Activated CD4-positive, CD25-positive, alpha-beta regulatory T cell treated with anti-CD3 and anti-CD28 coated beads, Interleukin-2, amount 50 U/mL, for 16 hours (primary cell): ENCODE results near the gene AP3S1.
A peak's percentile ranks its signal among the peaks of the same experiment; 100 is the strongest.
"Not testable (repeated sequence)": the region's sequence is repeated elsewhere in the genome, so short reads cannot be mapped to it uniquely, and the experiment has no call there.

Source experiments
- DNase-seq: peaks from one replicate; pipeline ENCODE4 v3.0.0-alpha.2; 2020; ENCODE audit warnings: low read depth, low spot score

The AP3S1 gene

GRCh38 chr5:115841382-115842088 is at the start of gene AP3S1, which contains the start of gene ATG12:
Gene AP3S1 (plus strand): TSS chr5:115841935. CDS start chr5:115842038, 103 bp downstream.
Gene ATG12 (minus strand): TSS chr5:115841565. CDS start chr5:115841552, 13 bp downstream.
- peak; percentile 82 for DNase-seq

- DNase-seq: no peak
Measured at GRCh38 chr5:115795700-115796099, 46.0 kb upstream of the AP3S1 start.

- DNase-seq: no peak
Measured at GRCh38 chr5:115796656-115797055, 45.1 kb upstream of the AP3S1 start.

- DNase-seq: no peak
Measured at GRCh38 chr5:115798252-115798651, 43.5 kb upstream of the AP3S1 start.

- no peak for DNase-seq
Measured at GRCh38 chr5:115800108-115800507, 41.6 kb upstream of the AP3S1 start.

- no peak for DNase-seq
Measured at GRCh38 chr5:115801152-115801551, 40.6 kb upstream of the AP3S1 start.

GRCh38 chr5:115801984-115802383 is 39.8 kb upstream of the AP3S1 start:
- no peak for DNase-seq

- no peak for DNase-seq
Measured at GRCh38 chr5:115806986-115807653, 34.6 kb upstream of the AP3S1 start.

- no peak for DNase-seq
Measured at GRCh38 chr5:115807654-115808052, 34.1 kb upstream of the AP3S1 start.

GRCh38 chr5:115808066-115808465 is 33.7 kb upstream of the AP3S1 start:
- DNase-seq: not testable (repeated sequence)

GRCh38 chr5:115809946-115810345 is 31.8 kb upstream of the AP3S1 start:
- no peak for DNase-seq

- DNase-seq: no peak
Measured at GRCh38 chr5:115810761-115811160, 31.0 kb upstream of the AP3S1 start.

- DNase-seq: no peak
Measured at GRCh38 chr5:115811406-115811805, 30.3 kb upstream of the AP3S1 start.

GRCh38 chr5:115812372-115812771 is 29.4 kb upstream of the AP3S1 start:
- no peak for DNase-seq

GRCh38 chr5:115813719-115814118 is 28.0 kb upstream of the AP3S1 start:
- no peak for DNase-seq

- no peak for DNase-seq
Measured at GRCh38 chr5:115815006-115815692, 26.6 kb upstream of the AP3S1 start.

GRCh38 chr5:115815693-115816225 is 26.0 kb upstream of the AP3S1 start:
- DNase-seq: no peak

GRCh38 chr5:115816226-115817081 is 25.3 kb upstream of the AP3S1 start, which contains the start of gene CDO1:
Gene CDO1 (minus strand): TSS chr5:115816659. CDS start chr5:115816397, 262 bp downstream.
- DNase-seq: no peak

GRCh38 chr5:115817386-115817785 is 24.3 kb upstream of the AP3S1 start:
- DNase-seq: no peak

GRCh38 chr5:115818821-115819220 is 22.9 kb upstream of the AP3S1 start:
- no peak for DNase-seq

- DNase-seq: no peak
Measured at GRCh38 chr5:115820846-115821245, 20.9 kb upstream of the AP3S1 start.
